Right lobe of liver (tissue), 4 donors: ENCODE measurements around the gene VSIG1.

Experiments
- CTCF ChIP-seq, 4 donors: fragments of 200-600 bp in 3 of 4; fragments of 450-650 bp in 1 of 4; IDR thresholded peaks; one replicate each; pipeline versions ENCODE4 v1.5.1 to v1.8.0; 2016 to 2022; ENCODE audit warnings: antibody characterized with exemption in 4 of 4, mild to moderate bottlenecking in 2 of 4
- POLR2A ChIP-seq: fragments of 450-650 bp; IDR thresholded peaks from one replicate; pipeline ENCODE4 v1.6.1; 2017; ENCODE audit warnings: antibody characterized with exemption, mild to moderate bottlenecking
- donor health status: DM: no; HTN: no; CAD: no.
- donor health status: DM: no; HTN: no; CAD: no.
- donor health status: DM: no; HTN: yes; CAD: no.

GRCh38 chrX:108105473-108105872, 60.6 kb downstream of the VSIG1 start:
- TF ChIP-seq POLR2A (no peak), CTCF (IDR thresholded peaks at IDR 0.05) (no peak)
